Measurements from ENCODE around the gene AFG3L2. TPM values are rescaled to one million over a fixed set of nuclear protein-coding genes. Genes with fewer than 3 reads are reported as not detected.
A peak's percentile ranks its signal among the peaks of the same experiment; 100 is the strongest.

Gene AFG3L2
- total and polyA plus RNA-seq, 4 donors: 16.4 to 41.3 (median 33.8) TPM

DNA sequence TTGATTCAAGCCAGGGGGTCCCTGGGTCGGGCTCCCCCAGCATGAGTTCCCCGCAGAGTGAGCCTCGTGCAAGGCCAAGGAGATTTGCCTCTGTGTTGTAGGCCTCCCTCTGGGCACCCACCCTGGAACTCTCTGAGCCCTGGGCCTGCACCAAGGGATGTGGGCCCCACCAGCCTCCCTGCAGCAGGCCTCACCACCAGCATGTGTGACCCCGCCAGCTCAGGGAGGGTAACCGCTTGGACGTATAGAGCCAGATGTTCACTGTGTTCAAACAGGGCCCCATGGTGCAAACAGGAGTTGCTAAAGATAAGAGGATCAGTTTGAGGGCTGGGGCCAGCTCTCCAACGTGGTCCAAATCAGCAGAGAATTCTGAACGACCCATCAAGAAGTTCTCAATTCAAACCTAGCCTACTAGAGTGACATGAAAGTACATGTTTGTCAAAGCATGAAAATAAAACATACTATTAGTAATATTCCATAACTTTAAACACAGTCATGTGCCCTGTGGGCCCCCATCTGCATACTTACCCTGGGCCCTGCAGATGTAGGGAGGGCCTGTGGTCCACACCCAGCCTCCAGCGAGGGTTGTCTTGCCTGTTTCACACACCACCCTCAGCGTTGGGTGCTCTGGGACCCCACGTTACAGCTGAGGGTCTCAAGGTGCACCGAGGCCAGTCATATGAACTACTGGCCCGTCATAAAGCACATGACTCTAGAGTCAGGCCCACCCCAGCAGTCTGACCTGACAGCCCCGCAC, 74.5 kb downstream of the AFG3L2 start:
- ATAC-seq (ENCODE audit: insufficient read depth, low FRiP score) (no peak), DNase-seq (no peak)
- TF ChIP-seq, protein P1, sequence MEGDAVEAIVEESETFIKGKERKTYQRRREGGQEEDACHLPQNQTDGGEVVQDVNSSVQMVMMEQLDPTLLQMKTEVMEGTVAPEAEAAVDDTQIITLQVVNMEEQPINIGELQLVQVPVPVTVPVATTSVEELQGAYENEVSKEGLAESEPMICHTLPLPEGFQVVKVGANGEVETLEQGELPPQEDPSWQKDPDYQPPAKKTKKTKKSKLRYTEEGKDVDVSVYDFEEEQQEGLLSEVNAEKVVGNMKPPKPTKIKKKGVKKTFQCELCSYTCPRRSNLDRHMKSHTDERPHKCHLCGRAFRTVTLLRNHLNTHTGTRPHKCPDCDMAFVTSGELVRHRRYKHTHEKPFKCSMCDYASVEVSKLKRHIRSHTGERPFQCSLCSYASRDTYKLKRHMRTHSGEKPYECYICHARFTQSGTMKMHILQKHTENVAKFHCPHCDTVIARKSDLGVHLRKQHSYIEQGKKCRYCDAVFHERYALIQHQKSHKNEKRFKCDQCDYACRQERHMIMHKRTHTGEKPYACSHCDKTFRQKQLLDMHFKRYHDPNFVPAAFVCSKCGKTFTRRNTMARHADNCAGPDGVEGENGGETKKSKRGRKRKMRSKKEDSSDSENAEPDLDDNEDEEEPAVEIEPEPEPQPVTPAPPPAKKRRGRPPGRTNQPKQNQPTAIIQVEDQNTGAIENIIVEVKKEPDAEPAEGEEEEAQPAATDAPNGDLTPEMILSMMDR (IDR thresholded peaks at IDR 0.05; ENCODE audit: control extremely low read depth, extremely low read depth): no peak
- Histone ChIP-seq H3K9ac (ENCODE audit: insufficient read depth in 1 of 2, low read length in 2 of 2) (no peak overlapping the region), H3K4me3 (no peak overlapping the region), H3K27ac (ENCODE audit: low read depth in 1 of 2, low read length in 1 of 2) (no peak overlapping the region), H3K4me1 (ENCODE audit: control insufficient read depth in 5 of 5, insufficient read depth in 5 of 5, low read length in 5 of 5) (peaks cover 0 to 19% (median 0%) of the 10 kb centered on the region in 5 donors), H3K36me3 (ENCODE audit: control insufficient read depth in 4 of 4, insufficient read depth in 4 of 4, low read length in 4 of 4) (no peaks in the 10 kb centered on the region), H3K27me3 (ENCODE audit: control insufficient read depth in 3 of 3, insufficient read depth in 3 of 3, low read length in 2 of 3) (peaks cover 0 to 3% (median 0%) of the 10 kb centered on the region in 3 donors), H3K9me3 (ENCODE audit: control insufficient read depth in 4 of 4, insufficient read depth in 3 of 4, low read length in 3 of 4) (no peaks in the 10 kb centered on the region)
- 83 to 88% methylated on average over 14 of the region's 14 CpGs for WGBS, 2 donors

DNA sequence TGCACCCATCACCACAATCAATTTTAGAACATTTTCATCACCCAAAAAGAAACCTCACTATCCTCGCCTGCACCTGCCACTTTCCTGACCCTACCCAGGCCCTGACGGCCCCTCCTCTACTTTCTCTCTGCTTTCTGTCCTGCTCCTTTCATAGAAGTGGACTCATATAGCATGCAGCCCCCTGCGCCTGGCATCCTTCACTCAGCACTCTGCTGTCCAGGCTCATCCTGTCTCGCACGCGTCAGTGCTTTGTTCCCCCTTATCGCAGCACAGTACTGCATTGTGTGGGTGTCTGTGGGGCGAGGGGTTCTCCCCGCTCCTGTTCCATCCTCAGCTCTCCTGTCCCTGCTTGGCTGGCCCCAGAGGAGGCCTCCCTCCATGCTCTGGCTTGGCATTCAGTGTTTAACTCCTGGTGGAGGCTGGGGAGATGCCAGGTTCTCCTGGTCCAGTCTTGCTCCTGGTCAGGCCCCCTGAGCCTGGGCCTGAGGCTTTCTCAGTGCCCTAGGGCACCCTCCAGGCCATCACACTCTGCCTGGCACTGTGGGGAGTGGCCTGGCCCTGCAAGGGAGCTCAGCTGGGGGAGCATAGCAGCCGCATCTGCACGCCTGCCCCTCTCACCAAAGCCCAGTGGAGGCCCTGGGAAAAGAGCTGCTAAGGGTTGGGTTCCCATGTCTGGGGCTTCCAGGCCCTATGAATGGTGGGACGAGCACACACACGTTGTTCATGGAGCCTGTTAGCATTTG, 75.6 kb downstream of the AFG3L2 start:
- peak in 1 of 3 donors; percentile 13 for DNase-seq

DNA sequence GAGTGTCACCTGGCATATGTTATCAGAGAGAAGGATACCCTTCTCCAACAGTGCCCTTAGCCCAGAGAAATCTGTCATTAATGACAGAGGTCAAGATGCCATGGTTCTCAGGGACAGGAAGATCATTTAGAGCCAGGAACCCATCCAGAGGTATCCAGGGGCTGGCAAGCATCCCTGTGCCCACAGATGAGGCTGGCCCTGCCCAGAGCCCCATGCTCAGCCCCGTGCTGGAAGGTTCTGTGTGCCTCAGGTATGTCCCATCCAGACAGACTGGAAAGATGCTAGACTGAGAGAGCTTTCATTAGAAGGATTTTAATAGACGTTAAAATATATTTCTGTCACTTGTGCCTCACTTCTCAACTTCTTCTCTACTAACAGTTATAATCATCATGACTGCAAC, 77.2 kb downstream of the AFG3L2 start:
- ATAC-seq (ENCODE audit: insufficient read depth, low FRiP score): no peak
- no peaks in the 10 kb centered on the region for H3K9me3 ChIP-seq (ENCODE audit: control insufficient read depth in 4 of 4, insufficient read depth in 3 of 4, low read length in 3 of 4)
- WGBS, 2 donors: 79 to 86% methylated on average over 2 of the region's 2 CpGs

More for the DNA sequence above, 75.6 kb downstream of the AFG3L2 start:
- Histone ChIP-seq H3K27me3 (ENCODE audit: control insufficient read depth in 3 of 3, insufficient read depth in 3 of 3, low read length in 2 of 3) (no peaks in the 10 kb centered on the region), H3K4me1 (ENCODE audit: control insufficient read depth in 5 of 5, insufficient read depth in 5 of 5, low read length in 5 of 5) (peaks cover 0 to 9% (median 0%) of the 10 kb centered on the region in 5 donors), H3K9ac (ENCODE audit: insufficient read depth in 1 of 2, low read length in 2 of 2) (no peak overlapping the region), H3K9me3 (ENCODE audit: control insufficient read depth in 4 of 4, insufficient read depth in 3 of 4, low read length in 3 of 4) (no peaks in the 10 kb centered on the region), H3K4me3 (no peak overlapping the region), H3K36me3 (ENCODE audit: control insufficient read depth in 4 of 4, insufficient read depth in 4 of 4, low read length in 4 of 4) (no peaks in the 10 kb centered on the region), H3K27ac (ENCODE audit: low read depth in 1 of 2, low read length in 1 of 2) (no peak overlapping the region)
- ATAC-seq (ENCODE audit: insufficient read depth, low FRiP score): no peak
- TF ChIP-seq, protein P1 (IDR thresholded peaks at IDR 0.05; ENCODE audit: control extremely low read depth, extremely low read depth): no peak
- 85 to 90% methylated on average over 13 of the region's 13 CpGs for WGBS, 2 donors

More for the DNA sequence above, 77.2 kb downstream of the AFG3L2 start:
- Histone ChIP-seq H3K4me3 (no peak overlapping the region), H3K9ac (ENCODE audit: insufficient read depth in 1 of 2, low read length in 2 of 2) (no peak overlapping the region), H3K4me1 (ENCODE audit: control insufficient read depth in 5 of 5, insufficient read depth in 5 of 5, low read length in 5 of 5) (peaks cover 0 to 1% (median 0%) of the 10 kb centered on the region in 5 donors), H3K27me3 (ENCODE audit: control insufficient read depth in 3 of 3, insufficient read depth in 3 of 3, low read length in 2 of 3) (no peaks in the 10 kb centered on the region), H3K36me3 (ENCODE audit: control insufficient read depth in 4 of 4, insufficient read depth in 4 of 4, low read length in 4 of 4) (no peaks in the 10 kb centered on the region), H3K27ac (ENCODE audit: low read depth in 1 of 2, low read length in 1 of 2) (no peak overlapping the region)
- DNase-seq: no peak
- TF ChIP-seq, protein P1 (IDR thresholded peaks at IDR 0.05; ENCODE audit: control extremely low read depth, extremely low read depth): no peak

All from lung (tissue), 12 donors.